Measurements from ENCODE around the gene RANBP9.

DNA sequence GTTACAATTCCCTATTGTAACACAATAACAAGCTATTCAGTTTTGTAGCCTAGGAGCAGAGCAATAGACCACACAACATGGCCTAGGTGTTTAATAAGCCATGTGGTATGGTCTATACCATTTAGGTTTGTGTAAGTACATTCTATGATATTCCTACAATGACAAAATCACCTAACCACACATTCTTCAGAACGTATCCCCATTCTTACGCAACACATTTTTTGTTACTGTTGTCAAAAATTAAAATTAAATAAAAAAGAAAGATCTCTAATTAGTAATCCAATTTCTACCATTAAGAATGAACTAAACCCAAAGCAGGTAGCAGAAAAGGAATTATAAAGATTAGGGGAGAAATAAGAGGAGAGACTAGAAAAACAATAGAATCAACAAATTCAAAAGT is 44.0 kb downstream of the RANBP9 start:
- TF ChIP-seq ATF4 (CRISPR knock-in tag; IDR thresholded peaks at IDR 0.05) (no peak), HNRNPH1 (optimal IDR thresholded peaks at IDR 0.05; ENCODE audit: low read depth, low read length) (no peak), NFIX (CRISPR knock-in tag; IDR thresholded peaks at IDR 0.05; ENCODE audit: low read depth) (no peak), ZBTB8A (IDR thresholded peaks at IDR 0.05; ENCODE audit: partially characterized antibody) (no peak), RAD21 (CRISPR knock-in tag; conservative IDR thresholded peaks at IDR 0.05 in 1 of 2, IDR thresholded peaks at IDR 0.05 in 1 of 2) (no peak), TAF1 (IDR thresholded peaks at IDR 0.05; ENCODE audit: control insufficient read depth, extremely low read depth, insufficient read depth, low read length, severe bottlenecking) (no peak), SIN3A (IDR thresholded peaks at IDR 0.05; ENCODE audit: borderline replicate concordance in 2 of 2, control insufficient read depth in 1 of 2, low read depth in 2 of 2, low read length in 2 of 2) (no peak), EP300 (IDR thresholded peaks at IDR 0.05; ENCODE audit: low read length) (no peak), ZC3H11A (IDR thresholded peaks at IDR 0.05; ENCODE audit: low read depth, low read length) (no peak), MYC (IDR thresholded peaks at IDR 0.05; ENCODE audit: low read depth, low read length) (no peak), MYC (CRISPR knock-in tag; IDR thresholded peaks at IDR 0.05; ENCODE audit: borderline replicate concordance, low read depth) (no peak), TRIM25 (IDR thresholded peaks at IDR 0.05; ENCODE audit: borderline replicate concordance) (no peak)
- TF ChIP-seq, protein P1, sequence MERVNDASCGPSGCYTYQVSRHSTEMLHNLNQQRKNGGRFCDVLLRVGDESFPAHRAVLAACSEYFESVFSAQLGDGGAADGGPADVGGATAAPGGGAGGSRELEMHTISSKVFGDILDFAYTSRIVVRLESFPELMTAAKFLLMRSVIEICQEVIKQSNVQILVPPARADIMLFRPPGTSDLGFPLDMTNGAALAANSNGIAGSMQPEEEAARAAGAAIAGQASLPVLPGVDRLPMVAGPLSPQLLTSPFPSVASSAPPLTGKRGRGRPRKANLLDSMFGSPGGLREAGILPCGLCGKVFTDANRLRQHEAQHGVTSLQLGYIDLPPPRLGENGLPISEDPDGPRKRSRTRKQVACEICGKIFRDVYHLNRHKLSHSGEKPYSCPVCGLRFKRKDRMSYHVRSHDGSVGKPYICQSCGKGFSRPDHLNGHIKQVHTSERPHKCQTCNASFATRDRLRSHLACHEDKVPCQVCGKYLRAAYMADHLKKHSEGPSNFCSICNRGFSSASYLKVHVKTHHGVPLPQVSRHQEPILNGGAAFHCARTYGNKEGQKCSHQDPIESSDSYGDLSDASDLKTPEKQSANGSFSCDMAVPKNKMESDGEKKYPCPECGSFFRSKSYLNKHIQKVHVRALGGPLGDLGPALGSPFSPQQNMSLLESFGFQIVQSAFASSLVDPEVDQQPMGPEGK (CRISPR knock-in tag; IDR thresholded peaks at IDR 0.05; ENCODE audit: borderline replicate concordance) = no peak

Measured in K562 (cell line).